ENCODE results near the gene TMEM196. TPM values are rescaled to one million over a fixed set of nuclear protein-coding genes. Genes with fewer than 3 reads are reported as not detected.

Gene TMEM196
- not detected for polyA plus RNA-seq (2013, experiment 1 of 4)
- 0.11 TPM for polyA plus RNA-seq (2013, experiment 2 of 4)
- not detected for polyA plus RNA-seq (2013, experiment 3 of 4)
- polyA plus RNA-seq (2013, experiment 4 of 4): 0.12 TPM

GRCh38 chr7:19772841-19773760 lies at the start of gene TMEM196:
Gene TMEM196 (minus strand): TSS chr7:19773617. CDS start chr7:19772696, 921 bp downstream.
- Histone ChIP-seq H3K9me3 (ENCODE audit: control insufficient read depth, low read length) (no peaks in the 10 kb centered on the region), H3K27ac (ENCODE audit: insufficient read depth, low read depth, low read length, poor library complexity, severe bottlenecking) (no peak within 1 kb of the TSS), H3K4me3 (ENCODE audit: insufficient read depth, low read depth, low read length) (peak within 1 kb of the TSS; percentile 38), H3K27me3 (ENCODE audit: control insufficient read depth, insufficient read depth, low read length, poor library complexity, severe bottlenecking) (peaks cover 34% of the 10 kb centered on the region), H3K4me1 (ENCODE audit: control insufficient read depth, insufficient read depth, low read length) (no peaks in the 10 kb centered on the region), H3K36me3 (ENCODE audit: control insufficient read depth, insufficient read depth, low read length) (no peaks in the 10 kb centered on the region)
- WGBS, 2 experiments: 1% methylated on average over 48 to 49 of the region's 49 CpGs

- H3K36me3 ChIP-seq (ENCODE audit: control insufficient read depth, insufficient read depth, low read length): no peaks in the 10 kb centered on the region
- no peaks in the 10 kb centered on the region for H3K27me3 ChIP-seq (ENCODE audit: control insufficient read depth, insufficient read depth, low read length, poor library complexity, severe bottlenecking)
- H3K4me1 ChIP-seq (ENCODE audit: control insufficient read depth, insufficient read depth, low read length): no peaks in the 10 kb centered on the region
- no peaks in the 10 kb centered on the region for H3K9me3 ChIP-seq (ENCODE audit: control insufficient read depth, low read length)
- 87 to 95% methylated on average over 2 of the region's 2 CpGs for WGBS, 2 experiments
- H3K27ac ChIP-seq (ENCODE audit: insufficient read depth, low read depth, low read length, poor library complexity, severe bottlenecking): no peak overlapping the region
- no peak overlapping the region for H3K4me3 ChIP-seq (ENCODE audit: insufficient read depth, low read depth, low read length)
Measured at GRCh38 chr7:19816128-19816527, 42.7 kb upstream of the TMEM196 start.

- Histone ChIP-seq H3K4me1 (ENCODE audit: control insufficient read depth, insufficient read depth, low read length) (no peaks in the 10 kb centered on the region), H3K27ac (ENCODE audit: insufficient read depth, low read depth, low read length, poor library complexity, severe bottlenecking) (no peak overlapping the region)
Measured at GRCh38 chr7:19815546-19815945, 42.1 kb upstream of the TMEM196 start.

GRCh38 chr7:19814776-19815175 lies 41.4 kb upstream of the TMEM196 start:
- Histone ChIP-seq H3K4me1 (ENCODE audit: control insufficient read depth, insufficient read depth, low read length) (no peaks in the 10 kb centered on the region), H3K9me3 (ENCODE audit: control insufficient read depth, low read length) (no peaks in the 10 kb centered on the region), H3K27ac (ENCODE audit: insufficient read depth, low read depth, low read length, poor library complexity, severe bottlenecking) (no peak overlapping the region), H3K27me3 (ENCODE audit: control insufficient read depth, insufficient read depth, low read length, poor library complexity, severe bottlenecking) (no peaks in the 10 kb centered on the region), H3K4me3 (ENCODE audit: insufficient read depth, low read depth, low read length) (no peak overlapping the region), H3K36me3 (ENCODE audit: control insufficient read depth, insufficient read depth, low read length) (no peaks in the 10 kb centered on the region)
- WGBS, 2 experiments: 97% methylated on average over 2 of the region's 2 CpGs; no CpG with 5 or more reads in 1 of the 2 experiments

More at GRCh38 chr7:19815546-19815945, 42.1 kb upstream of the TMEM196 start:
- Histone ChIP-seq H3K9me3 (ENCODE audit: control insufficient read depth, low read length) (no peaks in the 10 kb centered on the region), H3K27me3 (ENCODE audit: control insufficient read depth, insufficient read depth, low read length, poor library complexity, severe bottlenecking) (no peaks in the 10 kb centered on the region), H3K4me3 (ENCODE audit: insufficient read depth, low read depth, low read length) (no peak overlapping the region), H3K36me3 (ENCODE audit: control insufficient read depth, insufficient read depth, low read length) (no peaks in the 10 kb centered on the region)
- WGBS, 2 experiments: 80 to 100% methylated on average over 1 of the region's 2 CpGs

GRCh38 chr7:19811386-19811785 lies 38.0 kb upstream of the TMEM196 start:
- H3K4me3 ChIP-seq (ENCODE audit: insufficient read depth, low read depth, low read length): no peak overlapping the region
- no peaks in the 10 kb centered on the region for H3K27me3 ChIP-seq (ENCODE audit: control insufficient read depth, insufficient read depth, low read length, poor library complexity, severe bottlenecking)
- H3K4me1 ChIP-seq (ENCODE audit: control insufficient read depth, insufficient read depth, low read length): no peaks in the 10 kb centered on the region
- no peaks in the 10 kb centered on the region for H3K9me3 ChIP-seq (ENCODE audit: control insufficient read depth, low read length)
- H3K27ac ChIP-seq (ENCODE audit: insufficient read depth, low read depth, low read length, poor library complexity, severe bottlenecking): no peak overlapping the region
- 88 to 96% methylated on average over 1 of the region's 1 CpG for WGBS, 2 experiments
- H3K36me3 ChIP-seq (ENCODE audit: control insufficient read depth, insufficient read depth, low read length): no peaks in the 10 kb centered on the region

GRCh38 chr7:19798986-19799385 lies 25.6 kb upstream of the TMEM196 start:
- 86 to 90% methylated on average over 1 to 3 of the region's 3 CpGs for WGBS, 2 experiments

GRCh38 chr7:19783541-19783940 lies 10.1 kb upstream of the TMEM196 start:
- Histone ChIP-seq H3K4me1 (ENCODE audit: control insufficient read depth, insufficient read depth, low read length) (no peaks in the 10 kb centered on the region), H3K27me3 (ENCODE audit: control insufficient read depth, insufficient read depth, low read length, poor library complexity, severe bottlenecking) (no peaks in the 10 kb centered on the region), H3K4me3 (ENCODE audit: insufficient read depth, low read depth, low read length) (no peak overlapping the region), H3K36me3 (ENCODE audit: control insufficient read depth, insufficient read depth, low read length) (no peaks in the 10 kb centered on the region), H3K9me3 (ENCODE audit: control insufficient read depth, low read length) (no peaks in the 10 kb centered on the region), H3K27ac (ENCODE audit: insufficient read depth, low read depth, low read length, poor library complexity, severe bottlenecking) (no peak overlapping the region)

More at GRCh38 chr7:19798986-19799385, 25.6 kb upstream of the TMEM196 start:
- Histone ChIP-seq H3K4me1 (ENCODE audit: control insufficient read depth, insufficient read depth, low read length) (peaks cover 4% of the 10 kb centered on the region), H3K36me3 (ENCODE audit: control insufficient read depth, insufficient read depth, low read length) (no peaks in the 10 kb centered on the region), H3K9me3 (ENCODE audit: control insufficient read depth, low read length) (no peaks in the 10 kb centered on the region), H3K27ac (ENCODE audit: insufficient read depth, low read depth, low read length, poor library complexity, severe bottlenecking) (no peak overlapping the region), H3K4me3 (ENCODE audit: insufficient read depth, low read depth, low read length) (no peak overlapping the region), H3K27me3 (ENCODE audit: control insufficient read depth, insufficient read depth, low read length, poor library complexity, severe bottlenecking) (no peaks in the 10 kb centered on the region)

GRCh38 chr7:19776981-19777380 lies 3.6 kb upstream of the TMEM196 start:
- whole genome bisulfite sequencing, 2 experiments: 92 to 94% methylated on average over 4 of the region's 4 CpGs
- H3K4me3 ChIP-seq (ENCODE audit: insufficient read depth, low read depth, low read length): no peak overlapping the region
- peaks cover 21% of the 10 kb centered on the region for H3K27me3 ChIP-seq (ENCODE audit: control insufficient read depth, insufficient read depth, low read length, poor library complexity, severe bottlenecking)
- no peaks in the 10 kb centered on the region for H3K9me3 ChIP-seq (ENCODE audit: control insufficient read depth, low read length)
- no peaks in the 10 kb centered on the region for H3K4me1 ChIP-seq (ENCODE audit: control insufficient read depth, insufficient read depth, low read length)
- no peaks in the 10 kb centered on the region for H3K36me3 ChIP-seq (ENCODE audit: control insufficient read depth, insufficient read depth, low read length)
- no peak overlapping the region for H3K27ac ChIP-seq (ENCODE audit: insufficient read depth, low read depth, low read length, poor library complexity, severe bottlenecking)

- H3K27me3 ChIP-seq (ENCODE audit: control insufficient read depth, insufficient read depth, low read length, poor library complexity, severe bottlenecking): peaks cover 34% of the 10 kb centered on the region
- 88 to 89% methylated on average over 1 of the region's 1 CpG for WGBS, 2 experiments
- no peaks in the 10 kb centered on the region for H3K9me3 ChIP-seq (ENCODE audit: control insufficient read depth, low read length)
- no peak overlapping the region for H3K27ac ChIP-seq (ENCODE audit: insufficient read depth, low read depth, low read length, poor library complexity, severe bottlenecking)
- no peaks in the 10 kb centered on the region for H3K36me3 ChIP-seq (ENCODE audit: control insufficient read depth, insufficient read depth, low read length)
- H3K4me3 ChIP-seq (ENCODE audit: insufficient read depth, low read depth, low read length): no peak overlapping the region
- no peaks in the 10 kb centered on the region for H3K4me1 ChIP-seq (ENCODE audit: control insufficient read depth, insufficient read depth, low read length)
Measured at GRCh38 chr7:19775578-19775977, 2.2 kb upstream of the TMEM196 start.

GRCh38 chr7:19772306-19772705 lies 1.1 kb downstream of the TMEM196 start:
- WGBS, 2 experiments: 1 to 3% methylated on average over 17 of the region's 17 CpGs

More at GRCh38 chr7:19772306-19772705, 1.1 kb downstream of the TMEM196 start:
- peak overlapping the region; percentile 38 for H3K4me3 ChIP-seq (ENCODE audit: insufficient read depth, low read depth, low read length)
- no peaks in the 10 kb centered on the region for H3K9me3 ChIP-seq (ENCODE audit: control insufficient read depth, low read length)
- H3K36me3 ChIP-seq (ENCODE audit: control insufficient read depth, insufficient read depth, low read length): no peaks in the 10 kb centered on the region
- no peak overlapping the region for H3K27ac ChIP-seq (ENCODE audit: insufficient read depth, low read depth, low read length, poor library complexity, severe bottlenecking)
- peaks cover 34% of the 10 kb centered on the region for H3K27me3 ChIP-seq (ENCODE audit: control insufficient read depth, insufficient read depth, low read length, poor library complexity, severe bottlenecking)
- no peaks in the 10 kb centered on the region for H3K4me1 ChIP-seq (ENCODE audit: control insufficient read depth, insufficient read depth, low read length)

Measured in ectodermal cell (in vitro differentiated cells).